ENCODE measurements around the gene AGAP1.

GRCh38 chr2:235925250-235925919 is 431.5 kb downstream of the AGAP1 start:
- no peak for TF ChIP-seq CTCF (IDR thresholded peaks at IDR 0.05; ENCODE audit: low read depth, low read length, missing input control)
- no peak for TF ChIP-seq RAD21 (IDR thresholded peaks at IDR 0.05)
- no peak for TF ChIP-seq FOXA1 (IDR thresholded peaks at IDR 0.05)
- TF ChIP-seq MAX (IDR thresholded peaks at IDR 0.05): no peak
- no peak for TF ChIP-seq EGR1 (IDR thresholded peaks at IDR 0.05; ENCODE audit: low read depth in 2 of 2)
- no peak for TF ChIP-seq TAF1 (conservative IDR thresholded peaks at IDR 0.05)
- no peak for TF ChIP-seq HNF4A (conservative IDR thresholded peaks at IDR 0.05)
- TF ChIP-seq JUND (IDR thresholded peaks at IDR 0.05): no peak
- TF ChIP-seq REST (IDR thresholded peaks at IDR 0.05): no peak
- TF ChIP-seq YY1 (IDR thresholded peaks at IDR 0.05): no peak
- TF ChIP-seq, protein P1, sequence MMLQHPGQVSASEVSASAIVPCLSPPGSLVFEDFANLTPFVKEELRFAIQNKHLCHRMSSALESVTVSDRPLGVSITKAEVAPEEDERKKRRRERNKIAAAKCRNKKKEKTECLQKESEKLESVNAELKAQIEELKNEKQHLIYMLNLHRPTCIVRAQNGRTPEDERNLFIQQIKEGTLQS (IDR thresholded peaks at IDR 0.05): no peak
- TF ChIP-seq, protein P2, sequence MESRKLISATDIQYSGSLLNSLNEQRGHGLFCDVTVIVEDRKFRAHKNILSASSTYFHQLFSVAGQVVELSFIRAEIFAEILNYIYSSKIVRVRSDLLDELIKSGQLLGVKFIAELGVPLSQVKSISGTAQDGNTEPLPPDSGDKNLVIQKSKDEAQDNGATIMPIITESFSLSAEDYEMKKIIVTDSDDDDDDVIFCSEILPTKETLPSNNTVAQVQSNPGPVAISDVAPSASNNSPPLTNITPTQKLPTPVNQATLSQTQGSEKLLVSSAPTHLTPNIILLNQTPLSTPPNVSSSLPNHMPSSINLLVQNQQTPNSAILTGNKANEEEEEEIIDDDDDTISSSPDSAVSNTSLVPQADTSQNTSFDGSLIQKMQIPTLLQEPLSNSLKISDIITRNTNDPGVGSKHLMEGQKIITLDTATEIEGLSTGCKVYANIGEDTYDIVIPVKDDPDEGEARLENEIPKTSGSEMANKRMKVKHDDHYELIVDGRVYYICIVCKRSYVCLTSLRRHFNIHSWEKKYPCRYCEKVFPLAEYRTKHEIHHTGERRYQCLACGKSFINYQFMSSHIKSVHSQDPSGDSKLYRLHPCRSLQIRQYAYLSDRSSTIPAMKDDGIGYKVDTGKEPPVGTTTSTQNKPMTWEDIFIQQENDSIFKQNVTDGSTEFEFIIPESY (IDR thresholded peaks at IDR 0.05): no peak
- no peak for TF ChIP-seq NR2F2 (IDR thresholded peaks at IDR 0.05)

Data from liver (tissue), 3 donors.